Fibroblast of mammary gland (primary cell): ENCODE results near the gene PRG3.

Experiments used
- DNase-seq: peaks from one replicate; pipeline ENCODE4 v3.0.0-alpha.2; 2010; ENCODE audit warnings: low read depth
- H3K4me3 ChIP-seq: 2 replicates; pipeline ENCODE4 v1.5.1; 2011; ENCODE audit warnings: low read depth, mild to moderate bottlenecking, low read length, moderate library complexity; ENCODE audit not compliant: control insufficient read depth
- TF ChIP-seq, protein P1 (sequence below): conservative IDR thresholded peaks from 2 replicates; pipeline ENCODE4 v1.5.1; 2011; ENCODE audit warnings: low read depth, low read length, inconsistent platforms; ENCODE audit not compliant: control insufficient read depth, insufficient read depth

The PRG3 gene

DNA sequence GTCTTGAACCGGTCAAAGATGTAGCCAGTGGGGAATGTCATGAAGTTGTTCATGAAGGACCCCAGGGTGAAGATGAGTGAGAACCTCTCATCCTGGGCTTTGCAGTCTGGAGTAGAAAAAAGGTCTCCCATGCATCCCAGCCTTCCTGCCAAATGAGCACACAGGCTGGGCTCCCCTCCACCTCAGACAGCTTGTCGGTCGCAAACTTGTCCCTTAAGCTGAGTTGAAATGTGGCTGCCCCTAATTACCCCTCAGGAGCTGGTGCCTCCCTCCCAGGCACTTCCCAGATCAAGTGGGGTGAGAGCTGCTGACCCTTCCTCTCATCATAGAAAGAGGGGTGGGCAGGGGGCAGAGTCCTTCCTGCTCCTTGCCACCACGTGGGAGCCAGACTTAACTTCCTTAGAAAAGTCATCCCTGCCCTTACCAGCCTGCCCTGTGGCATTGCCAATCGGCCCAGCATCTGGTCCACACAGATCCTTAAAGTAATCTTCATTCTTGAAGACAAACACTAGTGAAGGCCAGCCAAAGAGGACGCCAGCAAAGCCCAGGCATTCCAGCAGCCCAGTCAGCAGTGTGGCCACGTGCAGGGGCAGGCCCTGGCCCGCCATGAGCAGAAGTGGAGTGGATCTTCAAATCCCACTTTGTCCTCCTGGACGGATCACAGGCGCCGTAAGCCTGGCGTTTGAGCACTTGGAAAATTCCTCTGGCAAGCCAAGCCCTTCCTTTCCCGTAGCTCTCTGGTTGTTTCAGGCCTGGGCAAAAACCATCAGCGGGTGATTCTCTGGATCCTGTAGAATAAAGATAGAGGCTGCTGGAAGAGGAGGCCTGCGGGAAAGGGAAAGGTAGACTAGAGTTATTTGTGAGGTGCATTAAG, 44.9 kb upstream of the PRG3 start:
- H3K4me3 ChIP-seq, result peak overlapping the region; percentile 49
- peak; percentile 49 for DNase-seq
- TF ChIP-seq, protein P1, sequence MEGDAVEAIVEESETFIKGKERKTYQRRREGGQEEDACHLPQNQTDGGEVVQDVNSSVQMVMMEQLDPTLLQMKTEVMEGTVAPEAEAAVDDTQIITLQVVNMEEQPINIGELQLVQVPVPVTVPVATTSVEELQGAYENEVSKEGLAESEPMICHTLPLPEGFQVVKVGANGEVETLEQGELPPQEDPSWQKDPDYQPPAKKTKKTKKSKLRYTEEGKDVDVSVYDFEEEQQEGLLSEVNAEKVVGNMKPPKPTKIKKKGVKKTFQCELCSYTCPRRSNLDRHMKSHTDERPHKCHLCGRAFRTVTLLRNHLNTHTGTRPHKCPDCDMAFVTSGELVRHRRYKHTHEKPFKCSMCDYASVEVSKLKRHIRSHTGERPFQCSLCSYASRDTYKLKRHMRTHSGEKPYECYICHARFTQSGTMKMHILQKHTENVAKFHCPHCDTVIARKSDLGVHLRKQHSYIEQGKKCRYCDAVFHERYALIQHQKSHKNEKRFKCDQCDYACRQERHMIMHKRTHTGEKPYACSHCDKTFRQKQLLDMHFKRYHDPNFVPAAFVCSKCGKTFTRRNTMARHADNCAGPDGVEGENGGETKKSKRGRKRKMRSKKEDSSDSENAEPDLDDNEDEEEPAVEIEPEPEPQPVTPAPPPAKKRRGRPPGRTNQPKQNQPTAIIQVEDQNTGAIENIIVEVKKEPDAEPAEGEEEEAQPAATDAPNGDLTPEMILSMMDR, result no peak

- TF ChIP-seq, protein P1, result no peak
- peak overlapping the region; percentile 49 for H3K4me3 ChIP-seq
- peak; percentile 95 for DNase-seq
These were observed 44.0 kb upstream of the PRG3 start for GRCh38 chr11:57424792-57425564.

GRCh38 chr11:57424137-57424791, 43.3 kb upstream of the PRG3 start:
- H3K4me3 ChIP-seq, result peak overlapping the region; percentile 49
- TF ChIP-seq, protein P1, result no peak
- DNase-seq, result no peak

DNA sequence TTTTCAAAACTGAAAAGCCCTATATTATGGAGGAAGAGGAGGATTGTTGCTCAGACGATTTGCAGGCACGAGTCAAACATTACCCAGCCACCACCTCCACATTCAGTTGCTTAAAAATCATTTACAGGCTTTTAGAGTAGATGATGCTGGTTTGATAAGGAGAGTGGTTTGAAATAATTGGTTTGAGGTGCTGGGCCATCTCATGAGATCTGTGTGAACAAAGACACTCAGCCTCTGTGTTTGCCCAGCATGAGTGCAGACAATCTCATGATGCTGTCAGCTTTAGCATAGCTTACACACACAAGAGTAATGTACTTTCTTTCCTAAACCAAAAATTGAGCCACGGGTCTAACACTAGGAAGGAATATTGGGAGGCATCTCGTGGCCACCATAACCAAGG, 41.7 kb upstream of the PRG3 start:
- no peak overlapping the region for H3K4me3 ChIP-seq
- TF ChIP-seq, protein P1, result no peak
- DNase-seq, result no peak

DNA sequence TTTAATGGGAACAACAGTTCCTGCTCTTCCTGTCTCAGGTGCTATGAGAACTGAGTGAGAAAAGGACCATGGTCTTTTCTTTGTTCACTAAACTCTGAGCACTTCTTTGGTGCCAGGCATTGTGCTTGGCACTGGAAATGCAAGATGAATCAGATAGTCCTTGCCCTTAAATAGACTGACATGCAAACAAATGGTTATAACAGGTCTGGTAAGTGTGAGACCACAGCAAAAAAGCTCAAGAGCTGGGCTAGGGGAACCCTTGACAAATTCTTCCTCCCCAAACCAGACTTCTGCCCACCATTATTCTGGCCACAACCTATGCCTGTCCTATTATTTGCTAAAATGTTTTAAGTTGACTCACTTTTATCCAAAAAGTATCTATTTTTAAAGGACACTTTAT, 40.9 kb upstream of the PRG3 start:
- H3K4me3 ChIP-seq, result no peak overlapping the region
- DNase-seq, result no peak
- TF ChIP-seq, protein P1, result no peak

- DNase-seq, result no peak
- H3K4me3 ChIP-seq, result no peak overlapping the region
- TF ChIP-seq, protein P1, result no peak
These were observed 40.1 kb upstream of the PRG3 start for GRCh38 chr11:57421066-57421465.
